AG04450 (cell line): ENCODE data around the gene ARHGEF9. TPM values are rescaled to one million over a fixed set of nuclear protein-coding genes. Genes with fewer than 3 reads are reported as not detected.

Experiments
- CTCF ChIA-PET: fragments of 300-600, 350-600 bp; formaldehyde crosslinking; extraction: SDS; loops from one replicate; lab custom pipeline; 2022; ENCODE audit warnings: antibody characterized with exemption, inconsistent platforms; lab: Charles Lee
- POLR2A ChIA-PET: fragments of 350-600 bp; formaldehyde crosslinking; extraction: SDS; loops from one replicate; lab custom pipeline; 2021; ENCODE audit warnings: antibody characterized with exemption, inconsistent platforms; lab: Yijun Ruan, JAX
- DNase-seq: peaks from one replicate; pipeline ENCODE4 v3.0.0-alpha.2; 2011; ENCODE audit warnings: low read depth, low spot score
- H3K27ac ChIP-seq: one replicate; pipeline ENCODE4 v1.5.1; 2012; ENCODE audit warnings: low read depth, low read length, control low read depth
- H3K27me3 ChIP-seq: one replicate; pipeline ENCODE4 v1.6.0; 2012; ENCODE audit warnings: low read length; ENCODE audit not compliant: control insufficient read depth, insufficient read depth
- H3K4me3 ChIP-seq: 2 replicates; pipeline ENCODE4 v1.5.1; 2011; ENCODE audit warnings: mild to moderate bottlenecking, low read depth, low read length, control low read depth
- H3K9me3 ChIP-seq: 2 replicates; pipeline ENCODE4 v1.5.1; 2012; ENCODE audit warnings: low read length; ENCODE audit not compliant: control insufficient read depth, insufficient read depth
- polyA plus RNA-seq: library from polyadenylated mRNA; depleted of rRNA; stranded (reverse); fragments of >200 nt; gene quantifications from 2 replicates; pipeline ENCODE4 v1.2.3, GENCODE V29; 2011
- TF ChIP-seq, protein P1 (sequence below): IDR thresholded peaks from 2 replicates; pipeline ENCODE4 v1.5.1; 2011; ENCODE audit warnings: low read depth, low read length, control low read depth, inconsistent platforms

The ARHGEF9 gene
- polyA plus RNA-seq, 1 experiment: 9.1 TPM

DNA sequence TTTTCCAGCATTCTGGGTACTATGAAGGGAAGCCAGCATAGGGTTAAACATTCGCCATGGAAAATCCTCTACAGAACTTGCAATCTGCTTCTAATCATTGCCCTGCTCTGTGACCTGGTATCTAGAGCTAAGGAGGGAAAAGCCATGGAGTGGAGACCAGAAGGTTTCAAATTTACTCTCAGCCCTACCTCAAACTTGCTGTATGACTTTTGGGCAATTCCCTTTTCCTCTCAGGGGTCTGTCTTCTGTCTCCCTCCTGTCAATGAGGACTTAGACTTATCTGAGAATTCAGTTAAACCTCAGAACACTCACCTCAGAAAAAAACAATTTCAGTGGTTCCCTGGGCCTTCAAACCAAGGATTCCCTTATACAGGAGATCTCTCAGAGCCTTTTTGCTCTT is 29.1 kb downstream of the ARHGEF9 start:
- DNase-seq: no peak
- Histone ChIP-seq H3K27me3 (no peaks in the 10 kb centered on the region), H3K9me3 (no peaks in the 10 kb centered on the region), H3K27ac (no peak overlapping the region), H3K4me3 (no peak overlapping the region; the same call in 1 of the 2 replicates)
- TF ChIP-seq, protein P1, sequence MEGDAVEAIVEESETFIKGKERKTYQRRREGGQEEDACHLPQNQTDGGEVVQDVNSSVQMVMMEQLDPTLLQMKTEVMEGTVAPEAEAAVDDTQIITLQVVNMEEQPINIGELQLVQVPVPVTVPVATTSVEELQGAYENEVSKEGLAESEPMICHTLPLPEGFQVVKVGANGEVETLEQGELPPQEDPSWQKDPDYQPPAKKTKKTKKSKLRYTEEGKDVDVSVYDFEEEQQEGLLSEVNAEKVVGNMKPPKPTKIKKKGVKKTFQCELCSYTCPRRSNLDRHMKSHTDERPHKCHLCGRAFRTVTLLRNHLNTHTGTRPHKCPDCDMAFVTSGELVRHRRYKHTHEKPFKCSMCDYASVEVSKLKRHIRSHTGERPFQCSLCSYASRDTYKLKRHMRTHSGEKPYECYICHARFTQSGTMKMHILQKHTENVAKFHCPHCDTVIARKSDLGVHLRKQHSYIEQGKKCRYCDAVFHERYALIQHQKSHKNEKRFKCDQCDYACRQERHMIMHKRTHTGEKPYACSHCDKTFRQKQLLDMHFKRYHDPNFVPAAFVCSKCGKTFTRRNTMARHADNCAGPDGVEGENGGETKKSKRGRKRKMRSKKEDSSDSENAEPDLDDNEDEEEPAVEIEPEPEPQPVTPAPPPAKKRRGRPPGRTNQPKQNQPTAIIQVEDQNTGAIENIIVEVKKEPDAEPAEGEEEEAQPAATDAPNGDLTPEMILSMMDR: no peak
- ChIA-PET POLR2A (no interaction called here), CTCF (no interaction called here)

DNA sequence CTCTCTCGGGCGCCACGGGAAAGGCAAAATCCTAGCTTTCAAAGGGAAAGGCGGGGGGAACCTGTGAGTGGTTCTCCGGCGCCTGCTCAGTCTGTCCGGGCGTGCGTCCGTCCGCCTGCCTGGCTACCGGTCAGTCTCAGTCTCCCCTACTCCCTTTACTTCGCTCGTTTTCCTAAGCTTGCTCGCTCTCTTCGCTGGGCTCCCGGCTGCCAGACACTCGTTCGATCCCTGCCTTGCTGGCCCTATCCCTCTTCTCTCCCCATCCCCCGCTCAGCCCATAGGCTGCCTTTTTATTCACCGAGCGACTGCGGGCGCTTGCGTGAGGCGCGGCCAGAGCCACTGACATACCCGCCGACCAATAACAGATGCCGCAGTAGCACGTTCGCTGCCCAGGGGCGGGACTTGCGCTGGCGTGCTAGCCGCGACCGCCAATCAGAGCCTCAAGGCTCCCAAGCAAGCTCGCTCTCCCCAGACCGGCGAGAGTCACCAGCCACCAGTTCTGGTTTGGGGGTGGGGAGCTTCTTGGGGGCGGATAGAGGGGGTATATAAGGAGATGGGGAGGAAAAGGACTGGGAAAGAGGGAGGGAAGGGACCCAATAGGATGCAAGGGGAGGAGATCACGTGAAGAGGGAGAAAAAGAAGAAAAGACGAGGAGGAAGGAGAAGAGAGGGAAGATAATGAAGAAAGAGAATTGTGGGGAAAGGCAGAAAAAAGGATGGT is 30.0 kb downstream of the ARHGEF9 start:
- Histone ChIP-seq H3K27me3 (no peaks in the 10 kb centered on the region), H3K9me3 (no peaks in the 10 kb centered on the region), H3K27ac (peak overlapping the region; percentile 83), H3K4me3 (peak overlapping the region; percentile 74)
- TF ChIP-seq, protein P1: no peak
- DNase-seq: peak; percentile 88
- CTCF ChIA-PET: interaction anchor here (0.6 kb wide), 1 partner anchor 19 kb away, joined by 3 read pairs; no protein-coding TSS in a partner anchor
- POLR2A ChIA-PET: interaction anchor here (0.7 to 1.2 kb wide), 2 partner anchors 25 to 30 kb away, joined by 3 read pairs; no protein-coding TSS in a partner anchor

DNA sequence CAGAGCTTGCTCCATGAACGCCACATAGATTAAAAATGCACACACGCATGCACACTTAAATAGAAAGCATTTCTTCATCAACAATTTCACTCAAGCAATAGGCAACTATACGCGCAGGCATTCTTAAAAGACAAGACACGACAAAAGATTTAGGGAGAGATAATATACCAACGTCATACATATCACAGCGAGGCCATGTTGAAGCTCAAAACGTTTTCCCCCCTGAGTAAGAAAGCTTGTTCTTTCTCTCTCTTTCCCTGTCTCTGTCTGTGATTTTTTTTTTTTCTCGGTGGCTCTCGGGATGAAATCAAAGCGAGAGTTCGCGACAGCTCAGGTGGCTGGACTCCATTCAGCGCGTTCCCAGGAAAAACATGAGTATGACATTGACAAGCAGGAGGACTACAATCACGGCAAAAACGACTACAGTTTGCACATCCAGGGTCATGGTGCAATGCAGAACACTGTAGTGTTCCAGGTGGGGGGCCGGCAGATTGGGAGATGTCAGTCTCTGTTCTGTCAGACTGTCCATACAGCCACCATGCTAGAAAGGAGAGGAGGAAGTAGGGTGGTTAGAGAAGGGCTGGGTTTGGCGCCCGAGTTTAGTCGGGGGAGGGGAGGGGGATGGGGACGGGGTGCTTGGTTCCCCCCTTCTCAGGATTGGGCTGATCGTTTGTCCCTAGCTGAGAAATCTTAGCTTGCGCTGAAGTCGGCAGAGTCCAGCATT is 30.7 kb downstream of the ARHGEF9 start:
- H3K9me3 ChIP-seq: no peaks in the 10 kb centered on the region
- TF ChIP-seq, protein P1: no peak
- H3K4me3 ChIP-seq: peak overlapping the region; percentile 74
- H3K27ac ChIP-seq: peak overlapping the region; percentile 83
- DNase-seq: no peak
- CTCF ChIA-PET: no interaction called here
- H3K27me3 ChIP-seq: no peaks in the 10 kb centered on the region
- POLR2A ChIA-PET: interaction anchor here (1.2 kb wide), 1 partner anchor 25 kb away, joined by 3 read pairs; no protein-coding TSS in a partner anchor

DNA sequence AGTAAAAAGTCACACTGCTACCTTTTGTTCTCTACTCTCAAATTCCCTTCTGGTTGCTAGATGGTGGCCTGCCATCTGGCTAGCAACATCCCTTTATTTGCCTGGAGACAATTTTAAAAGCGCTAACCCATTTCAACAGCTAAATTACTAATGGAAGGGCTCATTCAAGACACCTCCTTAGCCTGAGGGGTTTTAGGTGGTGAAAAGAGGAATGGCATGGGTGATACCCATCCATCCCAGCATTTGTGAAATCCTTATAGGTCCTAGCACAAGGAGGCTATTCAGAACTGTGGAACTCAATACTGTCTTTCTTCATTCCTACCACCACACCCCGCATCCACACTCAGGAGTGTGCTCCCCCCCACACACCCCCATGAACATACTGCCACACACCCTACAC is 33.5 kb downstream of the ARHGEF9 start:
- no peak overlapping the region for H3K27ac ChIP-seq
- TF ChIP-seq, protein P1: no peak
- H3K9me3 ChIP-seq: no peaks in the 10 kb centered on the region
- ChIA-PET CTCF (no interaction called here), POLR2A (no interaction called here)
- no peaks in the 10 kb centered on the region for H3K27me3 ChIP-seq
- DNase-seq: no peak
- H3K4me3 ChIP-seq: no peak overlapping the region

DNA sequence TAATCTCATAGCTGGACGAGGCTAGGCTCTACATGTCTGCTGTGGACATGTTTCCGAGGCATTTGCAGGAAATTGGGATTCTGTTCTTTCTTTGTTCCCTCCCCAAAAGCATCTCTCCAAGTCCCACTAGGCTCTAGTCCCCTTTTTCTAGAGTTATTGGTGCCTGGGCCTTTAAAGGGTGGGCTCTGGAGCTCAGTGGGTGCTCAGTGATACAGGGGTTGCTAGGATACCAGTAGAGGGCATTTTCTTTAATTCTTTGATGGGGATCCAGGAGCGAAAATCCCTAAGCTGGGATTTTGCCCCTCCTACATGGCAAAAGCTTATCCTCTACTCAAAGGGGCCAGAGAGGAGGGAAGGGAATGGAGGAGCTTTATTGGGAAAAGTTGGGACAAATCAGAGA is 34.2 kb downstream of the ARHGEF9 start:
- no peaks in the 10 kb centered on the region for H3K9me3 ChIP-seq
- TF ChIP-seq, protein P1: no peak
- CTCF ChIA-PET: no interaction called here
- no peak for DNase-seq
- H3K27ac ChIP-seq: no peak overlapping the region
- no peak overlapping the region for H3K4me3 ChIP-seq
- POLR2A ChIA-PET: no interaction called here
- no peaks in the 10 kb centered on the region for H3K27me3 ChIP-seq
